GM18861 (cell line): ENCODE results near the gene RPN1.
A peak's percentile ranks its signal among the peaks of the same experiment; 100 is the strongest.
"Not testable (repeated sequence)": the region's sequence is repeated elsewhere in the genome, so short reads cannot be mapped to it uniquely, and the experiment has no call there.

Experiments used
- ATAC-seq: cut with Tn5 transposase; IDR thresholded peaks from one replicate; pipeline ENCODE4 v1.9.1; 2021; ENCODE audit not compliant: unreplicated experiment

The RPN1 gene

GRCh38 chr3:128653383-128653992 lies 2.9 kb upstream of the RPN1 start:
- not testable (repeated sequence) for ATAC-seq

GRCh38 chr3:128648940-128649663 lies 1.5 kb downstream of the RPN1 start:
- no peak for ATAC-seq

- ATAC-seq: no peak
Measured at GRCh38 chr3:128648402-128648801, 2.2 kb downstream of the RPN1 start.

GRCh38 chr3:128647307-128647706 lies 3.3 kb downstream of the RPN1 start:
- ATAC-seq: no peak

GRCh38 chr3:128634075-128634611 lies 16.5 kb downstream of the RPN1 start:
- ATAC-seq: no peak

- no peak for ATAC-seq
Measured at GRCh38 chr3:128632301-128632700, 18.3 kb downstream of the RPN1 start.

- ATAC-seq: no peak
Measured at GRCh38 chr3:128629936-128630335, 20.7 kb downstream of the RPN1 start.

GRCh38 chr3:128625409-128625945 lies 25.1 kb downstream of the RPN1 start:
- no peak for ATAC-seq

- ATAC-seq: no peak
Measured at GRCh38 chr3:128624526-128625138, 26.0 kb downstream of the RPN1 start.

- no peak for ATAC-seq
Measured at GRCh38 chr3:128623762-128624176, 26.8 kb downstream of the RPN1 start.

- no peak for ATAC-seq
Measured at GRCh38 chr3:128621931-128622330, 28.7 kb downstream of the RPN1 start.

- no peak for ATAC-seq
Measured at GRCh38 chr3:128621234-128621633, 29.4 kb downstream of the RPN1 start.

- no peak for ATAC-seq
Measured at GRCh38 chr3:128620268-128620691, 30.3 kb downstream of the RPN1 start.

- no peak for ATAC-seq
Measured at GRCh38 chr3:128619146-128619890, 31.3 kb downstream of the RPN1 start.

GRCh38 chr3:128618398-128618726 lies 32.3 kb downstream of the RPN1 start:
- no peak for ATAC-seq

GRCh38 chr3:128617557-128618397 lies 32.8 kb downstream of the RPN1 start:
- peak; percentile 77 for ATAC-seq

GRCh38 chr3:128617270-128617556 lies 33.4 kb downstream of the RPN1 start:
- ATAC-seq: no peak

GRCh38 chr3:128616516-128617269 lies 33.9 kb downstream of the RPN1 start:
- no peak for ATAC-seq

GRCh38 chr3:128614076-128614475 lies 36.5 kb downstream of the RPN1 start:
- no peak for ATAC-seq
